ENCODE data around the gene FSIP1. TPM values are rescaled to one million over a fixed set of nuclear protein-coding genes. Genes with fewer than 3 reads are reported as not detected.

The FSIP1 gene
- total and polyA plus RNA-seq, 7 donors: 1.1 to 12.6 (median 1.4) TPM

DNA sequence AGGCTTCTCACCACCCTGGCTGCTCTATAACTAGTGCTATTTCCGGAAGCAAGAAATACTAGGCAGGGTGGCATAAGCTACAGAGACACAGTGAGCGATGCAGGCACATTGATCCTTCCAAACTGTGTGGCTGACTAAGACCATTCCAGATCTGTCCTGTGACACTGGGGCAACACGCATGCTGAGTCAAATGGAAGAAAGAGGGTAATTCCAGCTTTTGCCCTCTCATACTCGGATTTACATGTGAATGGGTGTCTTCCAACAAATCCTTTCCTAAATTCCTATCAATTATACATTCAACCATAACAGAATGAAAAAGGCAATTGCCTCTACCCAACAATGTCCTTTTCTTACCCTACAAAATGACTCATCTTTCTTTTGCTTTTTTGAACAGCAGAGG lies 5.1 kb downstream of the FSIP1 start:
- intact Hi-C loops (cut with DNase I): no loop called here
- WGBS, 2 donors: 79 to 92% methylated on average over 4 of the region's 4 CpGs
- peaks cover 0 to 4% (median 0%) of the 10 kb centered on the region in 4 donors for H3K4me1 ChIP-seq
- H3K27me3 ChIP-seq: no peaks in the 10 kb centered on the region
- no peaks in the 10 kb centered on the region for H3K36me3 ChIP-seq
- TF ChIP-seq POLR2AphosphoS5 (IDR thresholded peaks at IDR 0.05): no peak
- no peak for TF ChIP-seq EP300 (IDR thresholded peaks at IDR 0.05)
- TF ChIP-seq POLR2A (IDR thresholded peaks at IDR 0.05): no peak
- TF ChIP-seq, protein P1, sequence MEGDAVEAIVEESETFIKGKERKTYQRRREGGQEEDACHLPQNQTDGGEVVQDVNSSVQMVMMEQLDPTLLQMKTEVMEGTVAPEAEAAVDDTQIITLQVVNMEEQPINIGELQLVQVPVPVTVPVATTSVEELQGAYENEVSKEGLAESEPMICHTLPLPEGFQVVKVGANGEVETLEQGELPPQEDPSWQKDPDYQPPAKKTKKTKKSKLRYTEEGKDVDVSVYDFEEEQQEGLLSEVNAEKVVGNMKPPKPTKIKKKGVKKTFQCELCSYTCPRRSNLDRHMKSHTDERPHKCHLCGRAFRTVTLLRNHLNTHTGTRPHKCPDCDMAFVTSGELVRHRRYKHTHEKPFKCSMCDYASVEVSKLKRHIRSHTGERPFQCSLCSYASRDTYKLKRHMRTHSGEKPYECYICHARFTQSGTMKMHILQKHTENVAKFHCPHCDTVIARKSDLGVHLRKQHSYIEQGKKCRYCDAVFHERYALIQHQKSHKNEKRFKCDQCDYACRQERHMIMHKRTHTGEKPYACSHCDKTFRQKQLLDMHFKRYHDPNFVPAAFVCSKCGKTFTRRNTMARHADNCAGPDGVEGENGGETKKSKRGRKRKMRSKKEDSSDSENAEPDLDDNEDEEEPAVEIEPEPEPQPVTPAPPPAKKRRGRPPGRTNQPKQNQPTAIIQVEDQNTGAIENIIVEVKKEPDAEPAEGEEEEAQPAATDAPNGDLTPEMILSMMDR (IDR thresholded peaks at IDR 0.05): no peak
- no peak overlapping the region for H3K4me3 ChIP-seq
- no peak overlapping the region for H3K27ac ChIP-seq
- DNase-seq: no peak
- H3K9me3 ChIP-seq: no peaks in the 10 kb centered on the region

DNA sequence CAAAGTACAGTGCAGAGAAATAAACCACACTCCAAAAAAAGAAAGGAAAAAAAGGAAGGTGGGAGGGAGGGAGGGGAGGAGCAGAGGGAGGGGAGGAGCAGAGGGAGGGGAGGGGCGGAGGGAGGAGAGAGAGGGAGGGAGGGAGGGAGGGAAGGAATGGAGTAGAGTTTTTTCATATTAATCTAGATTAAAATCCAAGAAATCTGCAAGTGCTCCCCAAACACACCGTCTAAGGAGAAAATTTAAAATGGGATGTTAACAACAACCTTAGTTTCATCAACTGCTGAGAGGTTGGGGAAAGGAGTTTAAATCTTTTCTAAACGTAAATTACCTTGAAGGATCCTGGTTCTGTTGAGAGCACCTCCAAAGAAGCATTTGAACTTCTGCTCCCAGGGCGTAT lies 6.6 kb downstream of the FSIP1 start:
- Histone ChIP-seq H3K27ac (no peak overlapping the region), H3K36me3 (no peaks in the 10 kb centered on the region), H3K9me3 (no peaks in the 10 kb centered on the region), H3K27me3 (no peaks in the 10 kb centered on the region), H3K4me1 (peaks cover 0 to 10% (median 5%) of the 10 kb centered on the region in 4 donors), H3K4me3 (no peak overlapping the region)
- WGBS, 2 donors: 79 to 92% methylated on average over 3 to 4 of the region's 4 CpGs
- no peak for DNase-seq
- TF ChIP-seq EP300 (IDR thresholded peaks at IDR 0.05): no peak
- TF ChIP-seq POLR2A (IDR thresholded peaks at IDR 0.05): no peak
- TF ChIP-seq, protein P1 (IDR thresholded peaks at IDR 0.05): no peak
- TF ChIP-seq POLR2AphosphoS5 (IDR thresholded peaks at IDR 0.05): no peak
- intact Hi-C loops (cut with DNase I): no loop called here

DNA sequence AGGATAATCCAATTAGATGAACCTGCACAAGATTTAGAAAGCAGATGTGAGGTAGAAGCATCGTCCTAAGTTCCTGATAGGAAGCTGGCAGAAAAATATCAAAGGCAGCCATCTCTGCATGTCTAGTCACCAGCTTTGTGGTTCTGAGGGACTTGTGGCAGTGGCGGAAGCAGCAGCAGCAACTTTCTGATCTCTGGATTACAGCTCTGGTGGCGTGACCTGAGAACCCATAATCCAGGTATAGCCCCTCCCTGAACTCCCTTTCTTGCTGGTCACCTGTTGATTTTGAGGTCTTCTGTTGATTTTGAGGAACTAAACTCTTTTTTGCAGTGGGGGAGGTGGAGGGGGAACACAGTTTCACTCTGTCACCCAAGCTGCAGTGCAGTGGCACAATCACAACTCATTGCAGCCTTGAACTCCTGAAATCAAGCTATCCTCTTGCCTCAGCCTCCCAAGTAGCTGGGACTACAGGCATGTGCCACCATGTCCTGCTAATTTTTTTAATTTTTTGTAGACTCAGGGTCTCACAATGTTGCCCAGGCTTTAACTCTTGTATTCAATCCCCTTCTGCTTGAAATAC lies 7.9 kb downstream of the FSIP1 start:
- TF ChIP-seq POLR2AphosphoS5 (IDR thresholded peaks at IDR 0.05): no peak
- no peak for TF ChIP-seq EP300 (IDR thresholded peaks at IDR 0.05)
- TF ChIP-seq, protein P1 (IDR thresholded peaks at IDR 0.05): no peak
- no peak for TF ChIP-seq POLR2A (IDR thresholded peaks at IDR 0.05)
- Histone ChIP-seq H3K4me1 (peaks cover 0 to 14% (median 7%) of the 10 kb centered on the region in 4 donors), H3K9me3 (no peaks in the 10 kb centered on the region), H3K27me3 (no peaks in the 10 kb centered on the region), H3K4me3 (no peak overlapping the region), H3K27ac (no peak overlapping the region), H3K36me3 (no peaks in the 10 kb centered on the region)
- WGBS, 2 donors: 57 to 90% methylated on average over 3 of the region's 3 CpGs
- no peak for DNase-seq
- intact Hi-C loops (cut with DNase I): no loop called here

DNA sequence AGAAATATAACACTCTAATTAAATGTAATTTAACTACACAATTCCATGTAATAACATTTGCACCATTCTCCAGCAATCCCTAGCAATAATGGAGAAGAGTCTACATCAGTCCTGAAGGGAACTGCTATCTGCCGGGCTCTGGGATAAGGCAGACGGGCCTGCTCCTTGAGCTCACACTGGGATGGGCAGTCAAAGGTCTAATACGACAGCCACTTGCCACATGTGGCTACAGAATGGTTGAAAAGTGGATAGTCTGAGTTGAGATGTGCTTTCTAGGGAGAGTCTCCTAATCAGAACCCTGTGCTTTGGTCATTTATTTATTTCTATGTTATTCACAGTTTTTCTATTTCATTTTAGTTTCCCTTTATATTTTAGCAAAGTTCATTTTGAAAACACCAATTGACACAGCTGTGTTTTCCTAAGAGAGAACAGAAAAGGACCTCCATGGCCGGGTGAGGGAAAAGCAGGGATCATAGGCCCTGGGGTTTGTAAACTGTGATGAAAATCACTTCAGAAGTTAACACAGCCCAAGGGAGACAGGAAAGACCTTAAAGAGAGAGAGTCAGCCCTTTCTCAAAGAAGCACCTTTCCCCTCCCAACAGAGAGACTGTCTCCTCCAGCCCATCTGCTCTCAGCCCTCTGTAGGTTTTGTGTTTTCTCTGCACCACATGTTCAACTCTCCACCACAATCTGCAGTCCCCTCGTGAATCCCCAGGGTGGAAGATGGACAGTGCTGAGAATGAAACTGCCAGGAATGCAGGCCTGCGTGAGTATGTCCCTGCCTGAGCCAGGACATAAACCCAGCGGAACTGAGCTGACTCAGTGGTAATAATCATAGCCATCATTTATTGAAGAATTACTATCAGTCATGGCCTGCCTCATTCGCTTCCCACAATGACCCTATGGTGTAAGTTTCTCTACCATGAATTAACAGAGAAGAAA lies 11.6 kb downstream of the FSIP1 start:
- no peaks in the 10 kb centered on the region for H3K9me3 ChIP-seq
- H3K36me3 ChIP-seq: no peaks in the 10 kb centered on the region
- peak overlapping the region; percentile 66 to 78 (median 72) for H3K27ac ChIP-seq
- intact Hi-C loops (cut with DNase I): no loop called here
- no peaks in the 10 kb centered on the region for H3K27me3 ChIP-seq
- H3K4me3 ChIP-seq: peak overlapping the region in 3 of 4 donors; percentile 21 to 26 (median 21)
- TF ChIP-seq, protein P1 (IDR thresholded peaks at IDR 0.05): no peak
- peak in 1 of 4 donors; percentile 22 for TF ChIP-seq POLR2AphosphoS5 (IDR thresholded peaks at IDR 0.05)
- DNase-seq: peak; percentile 66
- peaks cover 0 to 14% (median 7%) of the 10 kb centered on the region in 4 donors for H3K4me1 ChIP-seq
- 77 to 79% methylated on average over 8 of the region's 8 CpGs for WGBS, 2 donors

Data from sigmoid colon (tissue), 7 donors.